ENCODE measurements around the gene SYCP1. TPM values are rescaled to one million over a fixed set of nuclear protein-coding genes. Genes with fewer than 3 reads are reported as not detected.

SYCP1 gene
- total and polyA plus RNA-seq, 2 of the 8 experiments (the other 6 are each of a cell fraction or from before 2014, with no cell fraction given), result 0.11 to 0.26 TPM

GRCh38 chr1:114901814-114902213, 47.2 kb downstream of the SYCP1 start (continued):
- no peak for TF ChIP-seq CHD7 (IDR thresholded peaks at IDR 0.05; ENCODE audit: insufficient replicate concordance, low read length)
- 0 out of 2 replicates have a peak, but pooled peaks have one; percentile 28 for TF ChIP-seq MAX (IDR thresholded peaks at IDR 0.05)
- TF ChIP-seq ASH2L (IDR thresholded peaks at IDR 0.05; ENCODE audit: low read length), result peak; percentile 18
- 0 out of 2 replicates have a peak, but pooled peaks have one; percentile 15 for TF ChIP-seq TAF1 (IDR thresholded peaks at IDR 0.05; ENCODE audit: low read depth, low read length)
